ENCODE results near the gene EFHD1.
"Not testable (repeated sequence)": the region's sequence is repeated elsewhere in the genome, so short reads cannot be mapped to it uniquely, and the experiment has no call there.

EFHD1 gene

DNA sequence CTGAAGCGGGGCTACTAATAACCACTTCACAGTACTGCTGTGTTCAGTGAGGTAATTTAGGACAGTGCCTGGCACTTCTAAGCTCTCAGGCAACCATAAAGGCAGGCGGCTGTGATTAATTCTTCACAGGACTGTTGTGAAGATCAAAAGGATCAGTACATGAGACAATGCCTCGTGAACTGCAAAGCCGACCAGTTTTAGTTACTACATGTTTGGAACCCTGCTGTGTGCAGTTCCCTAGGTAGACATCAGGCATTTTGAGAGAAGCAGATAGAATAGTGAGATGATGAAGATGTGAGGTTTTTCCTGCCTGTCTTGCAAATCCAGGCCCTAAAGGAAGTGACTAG lies 19.1 kb downstream of the EFHD1 start:
- no peak for DNase-seq

- DNase-seq, result no peak
These were observed 20.0 kb downstream of the EFHD1 start for GRCh38 chr2:232653441-232653840.

- no peak for DNase-seq
These were observed 22.0 kb downstream of the EFHD1 start for GRCh38 chr2:232655392-232655791.

- no peak for DNase-seq
These were observed 24.9 kb downstream of the EFHD1 start for GRCh38 chr2:232658217-232658785.

DNA sequence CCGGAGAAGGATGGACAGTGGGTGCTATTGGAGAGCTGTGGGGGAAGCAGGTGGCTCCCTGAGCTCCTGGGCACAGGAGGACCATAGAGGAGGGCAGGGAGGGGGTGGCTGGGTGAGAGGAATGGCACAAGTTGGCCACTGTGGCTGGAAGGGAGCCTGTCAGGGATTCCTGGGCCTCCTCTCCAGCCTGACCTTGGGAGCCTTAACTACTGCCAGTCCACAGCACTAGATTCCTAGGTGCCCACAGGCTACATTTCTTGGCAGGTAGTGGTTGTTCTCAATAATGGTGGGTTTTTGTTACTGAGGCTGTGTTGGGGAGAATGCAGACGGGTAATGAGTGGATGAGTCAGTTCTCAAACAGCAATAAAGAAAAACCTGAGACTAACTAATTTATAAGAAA lies 26.0 kb downstream of the EFHD1 start:
- DNase-seq, result no peak

DNA sequence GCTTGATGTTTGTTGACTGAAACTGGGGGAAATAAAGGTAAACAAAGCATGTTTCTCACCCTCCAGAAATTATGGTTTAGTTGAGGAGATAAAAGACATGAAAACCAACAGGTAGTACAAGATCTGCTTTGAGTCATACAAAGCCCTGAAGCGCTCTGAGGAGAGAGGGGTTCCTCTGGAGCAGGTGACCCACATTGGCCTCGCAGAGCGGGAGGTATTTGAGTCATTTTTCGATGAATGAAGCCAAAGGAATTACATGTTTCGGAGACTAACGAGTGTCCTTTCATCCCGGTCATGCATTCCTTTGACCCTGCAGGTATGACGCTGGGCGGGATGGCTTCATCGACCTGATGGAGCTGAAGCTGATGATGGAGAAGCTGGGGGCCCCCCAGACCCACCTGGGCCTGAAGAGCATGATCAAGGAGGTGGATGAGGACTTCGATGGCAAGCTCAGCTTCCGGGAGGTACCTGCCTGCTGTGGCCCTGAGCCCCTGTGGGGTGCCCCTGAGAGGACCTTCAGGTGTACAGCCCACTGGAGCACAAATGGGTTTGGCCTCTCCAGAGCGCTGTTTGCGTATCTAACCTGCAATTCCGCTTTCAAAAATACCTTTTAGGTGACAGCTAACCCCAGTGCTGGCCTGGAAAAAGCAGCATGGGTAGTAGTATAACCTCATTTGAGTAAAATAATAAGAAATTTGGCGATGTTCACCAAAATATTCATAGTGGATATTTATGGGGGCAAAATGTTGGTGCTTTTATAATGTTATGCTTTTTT lies 29.3 kb downstream of the EFHD1 start:
- DNase-seq, result no peak

DNA sequence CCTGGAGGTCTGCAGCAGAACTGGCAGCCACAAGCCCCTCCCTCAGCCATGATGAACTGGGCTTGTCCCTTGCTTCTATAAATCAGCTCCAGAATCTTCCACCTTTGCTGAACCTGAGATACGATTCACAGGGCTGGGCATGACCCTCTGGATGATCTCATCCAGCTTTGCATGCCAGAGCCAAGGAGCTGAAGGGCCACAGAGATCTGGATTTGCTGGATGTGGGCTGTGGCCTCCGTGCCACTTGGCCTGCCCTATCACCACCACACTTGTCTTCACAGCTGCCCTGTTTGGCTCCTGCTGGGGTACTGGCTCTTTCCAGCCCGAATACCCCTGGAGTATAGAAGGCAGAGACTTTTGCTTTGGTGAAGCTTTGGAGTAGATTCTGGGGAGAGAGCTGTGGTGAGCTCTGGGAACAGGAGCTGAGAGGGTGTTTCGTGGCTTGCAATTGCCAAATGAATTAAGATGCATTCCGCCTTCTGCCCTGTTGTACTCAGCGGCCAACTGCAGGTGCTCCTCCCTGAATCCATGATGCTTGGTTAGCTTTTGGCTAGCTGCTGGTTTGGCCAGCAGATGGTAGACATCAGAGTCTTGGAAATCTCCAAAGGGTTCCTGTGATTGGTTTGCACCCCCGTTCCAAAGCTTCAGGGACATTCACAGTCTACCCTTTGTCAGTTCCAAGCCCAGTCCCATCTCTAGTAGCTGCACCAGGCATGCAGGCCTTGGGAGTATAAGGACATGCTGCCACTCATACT lies 32.8 kb downstream of the EFHD1 start:
- DNase-seq, result no peak

- DNase-seq, result no peak
These were observed 34.7 kb downstream of the EFHD1 start for GRCh38 chr2:232667989-232668583.

DNA sequence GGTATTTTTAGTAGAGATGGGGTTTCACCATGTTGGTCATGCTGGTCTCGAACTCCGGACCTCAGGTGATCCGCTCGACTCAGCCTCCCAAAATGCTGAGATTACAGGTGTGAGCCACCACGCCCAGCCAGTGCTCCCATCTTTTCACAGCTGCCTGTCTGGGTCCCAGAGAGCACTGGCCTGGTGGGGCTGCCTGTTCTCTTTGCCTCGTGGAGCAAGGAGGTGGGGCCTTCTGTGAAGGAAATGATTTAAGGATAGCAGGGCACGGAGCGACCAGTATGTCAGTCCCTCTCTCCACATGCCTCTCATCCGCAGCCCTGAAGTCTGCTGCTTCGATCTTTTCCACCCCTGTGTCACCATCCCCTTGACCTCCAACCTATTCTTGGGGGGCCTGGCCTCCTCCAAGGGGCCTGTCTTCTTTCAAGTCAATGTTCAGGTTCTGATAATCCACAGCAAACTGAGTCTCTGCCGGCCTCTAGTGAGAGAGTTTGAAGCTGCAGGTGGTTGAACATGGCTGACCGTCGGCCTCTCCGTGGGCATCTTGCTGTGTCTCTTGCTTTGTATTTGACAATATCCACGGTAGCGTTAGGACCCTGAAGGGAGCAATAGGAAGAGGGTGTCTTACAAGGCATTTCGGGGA lies 35.5 kb downstream of the EFHD1 start:
- DNase-seq, result no peak

GRCh38 chr2:232672588-232672987 lies 39.2 kb downstream of the EFHD1 start:
- DNase-seq, result no peak

GRCh38 chr2:232674491-232674890 lies 41.1 kb downstream of the EFHD1 start:
- no peak for DNase-seq

DNA sequence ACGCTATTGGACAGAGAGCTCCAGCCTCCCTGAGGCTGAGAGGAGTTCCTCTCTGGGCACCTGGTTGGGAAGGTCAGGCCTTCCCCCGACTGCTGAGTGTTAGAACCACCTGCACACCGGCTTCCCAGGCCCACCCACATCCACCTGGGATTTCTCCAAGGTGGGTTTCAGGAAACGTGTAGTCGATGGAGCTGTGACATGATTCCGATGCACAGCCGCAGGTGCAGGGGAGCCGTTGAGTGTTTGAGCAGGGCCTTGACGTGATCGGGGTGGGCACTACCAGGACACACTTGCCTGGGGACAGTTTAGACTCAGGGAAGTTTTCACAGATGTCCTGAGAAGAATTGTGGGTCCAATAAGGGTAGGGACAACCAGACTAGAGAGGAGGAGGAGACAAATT lies 42.0 kb downstream of the EFHD1 start:
- no peak for DNase-seq

GRCh38 chr2:232680006-232680405 lies 46.6 kb downstream of the EFHD1 start:
- no peak for DNase-seq

- no peak for DNase-seq
These were observed 48.1 kb downstream of the EFHD1 start for GRCh38 chr2:232681527-232681926.

DNA sequence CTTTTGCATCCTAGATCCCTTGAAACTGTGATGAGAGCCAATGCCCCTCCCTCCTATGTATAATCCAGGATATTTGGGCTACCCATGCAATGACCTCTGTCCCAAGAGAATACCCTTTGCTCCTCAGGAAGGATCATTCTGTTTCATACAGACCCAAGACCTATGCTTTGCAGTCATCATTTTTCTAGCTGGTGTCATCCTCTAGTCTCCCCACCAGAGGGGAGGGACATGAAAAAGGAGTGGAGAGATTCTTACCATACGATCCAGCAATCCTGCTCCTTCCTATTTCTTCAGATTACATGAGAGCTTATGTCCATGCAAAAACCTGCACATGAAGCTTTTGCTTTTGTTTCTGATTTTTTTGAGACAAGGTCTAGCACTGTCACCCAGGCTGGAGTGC lies 50.0 kb downstream of the EFHD1 start:
- no peak for DNase-seq

DNA sequence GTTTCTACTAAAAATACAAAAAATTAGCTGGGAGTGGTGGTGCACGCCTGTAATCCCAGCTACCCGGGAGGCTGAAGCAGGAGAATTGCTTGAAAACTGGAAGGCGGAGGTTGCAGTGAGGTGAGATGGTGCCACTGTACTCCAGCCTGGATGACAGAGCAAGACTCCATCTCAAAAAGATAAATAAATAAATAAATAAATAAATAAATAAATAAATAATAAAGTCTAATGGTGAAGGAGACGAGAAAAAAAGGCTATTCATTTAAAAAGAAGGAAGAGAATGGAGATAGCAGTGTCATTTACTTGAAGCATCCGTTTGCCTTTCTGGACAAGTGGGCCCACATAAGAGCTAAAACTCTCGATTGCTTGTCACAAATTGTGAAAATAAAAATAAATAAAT lies 52.0 kb downstream of the EFHD1 start:
- DNase-seq, result not testable (repeated sequence)

DNA sequence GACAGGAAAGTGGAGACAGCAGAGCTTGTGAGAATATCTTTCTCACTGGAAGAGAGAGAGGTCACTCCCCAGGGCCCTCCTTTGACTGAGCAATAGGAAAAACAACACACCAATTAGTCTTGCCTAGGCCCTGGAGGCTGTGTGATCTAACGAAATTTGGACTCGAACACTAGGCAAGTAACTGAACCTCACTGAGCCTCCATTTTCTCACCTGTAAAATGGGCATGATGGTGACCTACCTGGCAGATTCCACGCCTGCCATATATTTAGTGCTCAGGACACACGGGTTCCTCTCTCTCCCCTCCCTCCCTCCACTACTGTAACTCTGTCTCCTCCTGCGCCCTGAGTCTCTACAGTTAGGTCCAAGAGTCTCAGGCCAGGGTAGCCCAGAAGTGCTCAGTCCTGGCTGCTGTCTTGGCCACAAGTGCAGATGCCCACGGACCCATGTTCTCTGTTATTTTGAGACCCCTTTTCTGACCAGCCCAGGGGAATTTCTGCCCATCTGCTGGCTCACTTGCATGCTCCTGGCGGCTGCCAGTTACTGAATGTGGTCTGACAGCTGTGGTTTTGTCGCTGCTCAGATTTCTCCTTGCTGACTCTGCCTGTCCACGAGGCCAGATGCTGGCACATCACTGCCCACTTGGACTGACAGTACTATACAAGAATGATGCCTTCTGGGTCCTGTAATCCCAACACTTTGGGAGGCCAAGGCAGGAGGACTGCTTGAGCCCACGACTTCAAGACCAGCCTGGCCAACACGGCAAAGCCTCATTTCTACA lies 54.2 kb downstream of the EFHD1 start:
- no peak for DNase-seq

DNA sequence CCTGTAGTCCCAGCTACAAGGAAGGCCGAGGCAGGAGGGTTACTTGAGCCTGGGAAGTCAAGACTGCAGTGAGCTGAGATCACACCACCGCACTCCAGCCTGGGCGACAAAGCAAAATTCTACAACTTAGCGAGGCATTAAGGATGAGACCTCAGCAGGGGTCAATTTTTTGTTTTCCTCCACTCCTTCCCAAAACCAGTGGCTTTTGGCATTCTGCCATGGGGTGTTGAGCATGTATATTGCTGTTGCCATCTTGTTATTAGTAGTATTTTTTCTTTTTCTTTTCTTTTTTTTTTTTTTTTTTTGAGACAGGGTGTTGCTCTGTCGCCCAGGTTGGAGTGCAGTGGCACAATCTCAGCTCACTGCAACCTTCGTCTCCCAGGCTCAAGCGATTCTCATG lies 54.8 kb downstream of the EFHD1 start:
- no peak for DNase-seq

GRCh38 chr2:232689152-232689910 lies 55.9 kb downstream of the EFHD1 start:
- no peak for DNase-seq

- DNase-seq, result not testable (repeated sequence)
These were observed 57.7 kb downstream of the EFHD1 start for GRCh38 chr2:232691117-232691516.

DNA sequence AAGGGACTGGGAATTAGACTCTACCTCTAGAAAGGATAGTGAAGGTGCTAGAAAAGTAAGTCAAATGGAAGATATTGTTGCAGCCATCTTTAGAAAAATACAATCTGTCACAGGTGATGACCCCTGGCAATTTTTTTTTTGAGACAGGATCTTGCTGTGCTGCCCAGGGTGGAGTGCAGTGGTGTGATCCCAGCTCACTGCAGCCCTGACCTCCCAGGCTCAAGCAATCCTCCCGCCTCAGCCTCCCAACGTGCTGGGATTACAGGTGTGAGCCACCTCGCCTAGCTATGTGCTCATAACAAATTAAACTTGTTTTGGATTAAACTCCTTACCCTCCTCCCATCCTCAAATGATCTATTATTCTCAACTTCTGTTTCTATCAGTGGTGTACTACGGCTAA lies 59.9 kb downstream of the EFHD1 start:
- no peak for DNase-seq

DNA sequence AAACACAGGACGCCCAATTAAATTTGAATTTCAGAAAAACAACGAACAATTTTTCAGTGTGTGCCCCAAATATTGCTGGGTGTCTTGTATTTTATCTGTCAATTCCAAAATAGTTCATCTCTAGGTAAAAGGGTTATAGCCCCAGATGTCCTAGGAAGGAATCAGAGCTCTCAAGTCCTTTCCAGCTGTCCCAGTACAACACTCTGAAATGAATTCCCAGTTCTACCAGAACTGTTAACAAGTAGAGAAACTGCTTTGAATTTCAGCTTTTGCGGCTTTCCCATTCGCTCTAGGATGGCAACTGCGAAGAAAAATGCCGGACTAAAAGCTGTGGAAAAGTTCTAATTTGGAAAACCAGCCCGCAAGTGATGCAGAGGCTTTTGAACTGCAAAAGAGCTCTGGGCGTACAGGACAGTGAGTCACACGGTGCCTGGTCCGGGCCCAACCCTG lies 63.2 kb downstream of the EFHD1 start:
- DNase-seq, result no peak

Data from stimulated activated CD4-positive, alpha-beta T cell treated with anti-CD3 and anti-CD28 coated beads, Interleukin-12 subunit alpha, Interleukin-12 subunit beta, amount 100 ng/mL, for 4 hours (primary cell).